Naive thymus-derived CD4-positive, alpha-beta T cell (primary cell): ENCODE data around the gene YKT6. TPM values are rescaled to one million over a fixed set of nuclear protein-coding genes. Genes with fewer than 3 reads are reported as not detected.

Experiments used
- ATAC-seq: fragments of 150-1000 bp; cut with Tn5 transposase; 2 replicates; pipeline ENCODE4 v1.10.0; 2021; ENCODE audit warnings: mild to moderate bottlenecking, moderate library complexity
- CTCF ChIA-PET: fragments of 350-600 bp; sonication (Branson Sonifier 250); formaldehyde crosslinking; loops from one replicate; lab custom pipeline; 2021; ENCODE audit warnings: antibody characterized with exemption; lab: Charles Lee
- POLR2A ChIA-PET: fragments of 350-600 bp; sonication (Branson Sonifier 250); formaldehyde crosslinking; loops from one replicate; lab custom pipeline; 2021; ENCODE audit warnings: antibody characterized with exemption, inconsistent platforms; lab: Charles Lee
- DNase-seq, 9 donors: peaks; one replicate each; pipeline versions ENCODE4 v3.0.0 to v3.0.0-alpha.2; 2020 to 2022; ENCODE audit warnings: mixed read lengths in 1 of 9
- H3K27ac ChIP-seq: one replicate; pipeline ENCODE4 v1.7.0; 2013; ENCODE audit warnings: mild to moderate bottlenecking, low read depth, low read length, moderate library complexity
- H3K27me3 ChIP-seq, 2 donors: one replicate each; pipeline ENCODE4 v1.7.0; 2013; ENCODE audit warnings: low read length in 2 of 2, mild to moderate bottlenecking in 2 of 2, moderate library complexity in 2 of 2; ENCODE audit not compliant: control insufficient read depth in 2 of 2, insufficient read depth in 2 of 2
- H3K36me3 ChIP-seq, 3 experiments: 1 replicate in 2 of 3; 2 replicates in 1 of 3; pipeline ENCODE4 v1.7.0; 2013; ENCODE audit warnings: low read length in 3 of 3, mild to moderate bottlenecking in 3 of 3, moderate library complexity in 1 of 3; ENCODE audit not compliant: insufficient read depth in 3 of 3, control insufficient read depth in 2 of 3
- H3K4me1 ChIP-seq, 2 donors: one replicate each; pipeline ENCODE4 v1.7.0; 2013; ENCODE audit warnings: low read length in 2 of 2, mild to moderate bottlenecking in 2 of 2, moderate library complexity in 1 of 2; ENCODE audit not compliant: control insufficient read depth in 2 of 2, insufficient read depth in 2 of 2
- H3K4me3 ChIP-seq: 2 replicates; pipeline ENCODE4 v1.7.0; 2013; ENCODE audit warnings: mild to moderate bottlenecking, low read length
- H3K9me3 ChIP-seq, 3 experiments: 1 replicate in 2 of 3; 2 replicates in 1 of 3; pipeline ENCODE4 v1.7.0; 2013; ENCODE audit warnings: low read length in 3 of 3; ENCODE audit not compliant: control insufficient read depth in 2 of 3
- H3K27ac Mint-ChIP-seq, 9 donors: one replicate each; pipeline ENCODE4 v1.8.0; 2020 to 2022; ENCODE audit warnings: mixed read lengths in 9 of 9, mild to moderate bottlenecking in 8 of 9, moderate library complexity in 5 of 9, inconsistent platforms in 2 of 9
- H3K27me3 Mint-ChIP-seq, 5 donors: one replicate each; pipeline ENCODE4 v1.8.0; 2021 to 2022; ENCODE audit warnings: mixed read lengths in 5 of 5, mild to moderate bottlenecking in 1 of 5
- H3K36me3 Mint-ChIP-seq, 5 donors: one replicate each; pipeline ENCODE4 v1.8.0; 2020 to 2022; ENCODE audit warnings: mixed read lengths in 5 of 5, mild to moderate bottlenecking in 3 of 5, inconsistent platforms in 1 of 5
- H3K4me1 Mint-ChIP-seq, 7 donors: one replicate each; pipeline ENCODE4 v1.8.0; 2020 to 2022; ENCODE audit warnings: mixed read lengths in 7 of 7, mild to moderate bottlenecking in 3 of 7, inconsistent platforms in 1 of 7
- H3K4me3 Mint-ChIP-seq, 10 donors: one replicate each; pipeline ENCODE4 v1.8.0; 2020 to 2022; ENCODE audit warnings: mild to moderate bottlenecking in 10 of 10, mixed read lengths in 10 of 10, moderate library complexity in 6 of 10, inconsistent platforms in 2 of 10
- H3K9me3 Mint-ChIP-seq, 11 donors: one replicate each; pipeline ENCODE4 v1.8.0; 2020 to 2022; ENCODE audit warnings: mixed read lengths in 11 of 11, mild to moderate bottlenecking in 4 of 11, inconsistent platforms in 1 of 11, moderate library complexity in 1 of 11
- intact Hi-C, 2 donors: fragments of 100-400 bp; cut with micrococcal nuclease; formaldehyde crosslinking; loops; one replicate each; pipeline ENCODE4 v1.15.1; 2023
- polyA plus RNA-seq, 2 donors: library from polyadenylated mRNA; unstranded; fragments of 300-500 nt; fragmentation: Illumina TruSeq; gene quantifications; one replicate each; pipeline ENCODE4 v1.2.3, GENCODE V29; 2021
- total RNA-seq, 6 experiments: library from RNA in 5 of 6; stranded (reverse) in 5 of 6; gene quantifications; 1 replicate in 5 of 6; 2 replicates in 1 of 6; pipeline ENCODE4 v1.2.3 and lab custom pipeline; 2021 to 2026

Gene YKT6
- total and polyA plus RNA-seq, 7 experiments from 2014 or later: 32.6 to 80.9 (median 59.9) TPM

DNA sequence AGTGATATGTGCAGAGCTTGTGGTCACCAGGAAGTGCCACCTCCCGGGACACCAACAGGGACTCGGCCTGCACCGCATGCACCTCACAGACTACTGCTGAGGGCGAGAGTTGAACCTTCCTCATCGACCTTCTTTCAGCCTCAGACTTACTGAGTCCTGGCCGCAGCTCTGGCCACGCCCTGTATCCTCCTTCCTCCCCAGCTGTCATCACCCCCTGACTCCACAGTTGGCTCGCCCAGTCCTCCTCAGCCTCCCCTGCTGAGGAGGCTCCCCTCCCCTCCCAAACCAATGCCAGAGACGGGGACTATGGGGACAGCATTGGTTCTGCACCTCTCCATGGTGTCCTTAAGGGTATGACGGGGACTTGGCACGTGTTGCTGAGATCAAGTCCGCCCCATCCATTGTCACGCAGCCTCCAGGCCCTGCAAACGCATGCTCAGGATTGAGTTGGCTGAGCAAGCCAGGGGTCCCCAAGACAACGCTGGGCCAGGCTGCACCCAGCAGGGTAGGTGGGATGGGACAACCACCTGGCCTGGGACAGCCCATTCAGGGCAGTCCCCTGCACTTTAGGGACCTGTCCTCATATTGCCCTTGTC is 49.0 kb downstream of the YKT6 start:
- Histone ChIP-seq H3K9me3 (no peaks in the 10 kb centered on the region), H3K36me3 (no peaks in the 10 kb centered on the region), H3K4me3 (no peak overlapping the region), H3K27me3 (no peaks in the 10 kb centered on the region), H3K27ac (no peak overlapping the region), H3K4me1 (no peaks in the 10 kb centered on the region)
- ATAC-seq (no peak), DNase-seq (no peak)
- no peaks in the 10 kb centered on the region for H3K27me3 Mint-ChIP-seq
- intact Hi-C loops: loop anchor here in 1 of 2 donors (10.0 kb wide), 1 partner anchor 675 kb away; no protein-coding TSS in a partner anchor
- CTCF ChIA-PET: interaction anchor here (0.9 kb wide), 1 partner anchor 9 kb away, joined by 4 read pairs; no protein-coding TSS in a partner anchor
- no peaks in the 10 kb centered on the region for H3K36me3 Mint-ChIP-seq
- POLR2A ChIA-PET: no interaction called here
- no peak overlapping the region for H3K4me3 Mint-ChIP-seq
- peaks cover 0 to 2% (median 0%) of the 10 kb centered on the region in 7 donors for H3K4me1 Mint-ChIP-seq
- peaks cover 0 to 4% (median 0%) of the 10 kb centered on the region in 11 donors for H3K9me3 Mint-ChIP-seq
- no peak overlapping the region for H3K27ac Mint-ChIP-seq

DNA sequence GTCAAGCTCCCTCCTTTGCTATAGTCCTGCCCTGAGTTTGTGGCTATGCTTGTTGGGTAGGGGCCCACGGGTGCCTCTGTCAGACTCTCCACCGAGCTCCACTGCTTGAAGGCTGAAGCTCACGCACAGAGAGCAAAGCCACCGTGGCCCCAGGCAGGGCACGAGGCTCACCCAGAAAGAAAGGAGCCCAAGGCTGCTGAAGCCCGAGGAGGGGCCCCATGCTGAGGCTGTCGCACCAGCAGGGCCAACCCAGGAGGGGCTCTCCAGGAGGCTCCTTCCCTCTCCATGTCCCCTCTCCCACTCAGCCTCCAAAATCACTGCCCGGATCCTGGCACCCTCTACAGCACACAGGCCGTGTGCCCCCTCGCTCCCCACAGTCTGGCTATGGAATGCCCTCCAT is 50.5 kb downstream of the YKT6 start:
- intact Hi-C loops: no loop called here

DNA sequence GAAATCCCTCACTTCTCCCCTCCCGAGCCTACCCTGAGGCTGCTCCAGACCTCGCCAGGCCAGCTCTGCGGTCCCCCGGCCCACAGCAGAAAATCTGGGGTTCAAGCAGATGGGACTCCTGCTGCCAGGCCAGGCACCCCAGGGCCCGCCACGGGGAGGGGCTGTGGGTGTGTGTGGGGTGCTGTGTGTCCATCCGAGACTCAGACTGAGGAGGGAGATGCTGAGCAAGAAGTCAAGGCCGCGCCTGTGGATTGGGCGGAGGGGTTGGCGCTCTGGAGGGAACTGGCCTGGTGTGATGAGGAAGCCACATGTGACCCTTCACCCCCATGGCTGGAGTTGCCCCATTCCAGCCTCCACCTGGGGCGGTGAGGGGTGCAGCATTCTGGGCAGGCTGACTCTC is 51.1 kb downstream of the YKT6 start:
- Histone ChIP-seq H3K9me3 (no peaks in the 10 kb centered on the region), H3K36me3 (no peaks in the 10 kb centered on the region), H3K4me3 (no peak overlapping the region), H3K4me1 (no peaks in the 10 kb centered on the region), H3K27ac (no peak overlapping the region), H3K27me3 (no peaks in the 10 kb centered on the region)
- intact Hi-C loops: no loop called here
- H3K9me3 Mint-ChIP-seq: peaks cover 0 to 6% (median 0%) of the 10 kb centered on the region in 11 donors
- DNase-seq (no peak), ATAC-seq (no peak)
- ChIA-PET POLR2A (no interaction called here), CTCF (no interaction called here)
- H3K27ac Mint-ChIP-seq: no peak overlapping the region
- no peak overlapping the region for H3K4me3 Mint-ChIP-seq
- H3K36me3 Mint-ChIP-seq: peaks cover 0 to 4% (median 0%) of the 10 kb centered on the region in 5 donors
- peaks cover 0 to 4% (median 0%) of the 10 kb centered on the region in 7 donors for H3K4me1 Mint-ChIP-seq
- no peaks in the 10 kb centered on the region for H3K27me3 Mint-ChIP-seq

More for the DNA sequence above, 50.5 kb downstream of the YKT6 start:
- H3K9me3 Mint-ChIP-seq: peaks cover 0 to 6% (median 0%) of the 10 kb centered on the region in 11 donors
- peaks cover 0 to 3% (median 0%) of the 10 kb centered on the region in 5 donors for H3K36me3 Mint-ChIP-seq
- Histone ChIP-seq H3K27ac (no peak overlapping the region), H3K27me3 (no peaks in the 10 kb centered on the region), H3K4me3 (no peak overlapping the region), H3K4me1 (no peaks in the 10 kb centered on the region), H3K9me3 (no peaks in the 10 kb centered on the region), H3K36me3 (no peaks in the 10 kb centered on the region)
- peaks cover 0 to 4% (median 0%) of the 10 kb centered on the region in 7 donors for H3K4me1 Mint-ChIP-seq
- no peaks in the 10 kb centered on the region for H3K27me3 Mint-ChIP-seq
- DNase-seq (no peak), ATAC-seq (no peak)
- no peak overlapping the region for H3K4me3 Mint-ChIP-seq
- H3K27ac Mint-ChIP-seq: no peak overlapping the region
- CTCF ChIA-PET: no interaction called here
- POLR2A ChIA-PET: no interaction called here

DNA sequence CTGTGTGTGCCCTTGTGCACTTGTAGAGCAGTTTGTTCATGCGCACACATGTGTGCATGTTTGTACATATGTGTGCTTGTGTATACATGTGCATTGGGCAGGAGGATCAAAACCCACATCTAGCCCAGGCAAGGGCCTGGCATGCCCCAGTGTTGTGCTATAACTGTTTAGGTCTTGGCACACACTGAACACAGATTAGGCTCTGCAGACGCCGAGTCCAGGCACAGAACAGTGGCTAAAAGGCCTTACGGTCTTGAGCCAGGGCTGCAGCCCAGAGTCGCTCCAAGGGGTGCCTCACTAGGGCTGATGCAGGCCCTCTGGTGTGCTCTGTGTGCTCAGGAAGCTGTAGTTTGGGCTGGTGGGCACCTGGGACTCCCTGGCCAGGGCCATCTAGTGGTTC is 55.7 kb downstream of the YKT6 start:
- peak overlapping the region in 5 of 9 donors; percentile 4 to 73 (median 38) for H3K27ac Mint-ChIP-seq
- POLR2A ChIA-PET: no interaction called here
- intact Hi-C loops: loop anchor here (2.0 to 5.0 kb wide), 4 partner anchors 16 to 591 kb away; partner anchors contain the start of genes H2AZ2 (in 1 of the 2) and NUDCD3 (in 1 of the 2)

DNA sequence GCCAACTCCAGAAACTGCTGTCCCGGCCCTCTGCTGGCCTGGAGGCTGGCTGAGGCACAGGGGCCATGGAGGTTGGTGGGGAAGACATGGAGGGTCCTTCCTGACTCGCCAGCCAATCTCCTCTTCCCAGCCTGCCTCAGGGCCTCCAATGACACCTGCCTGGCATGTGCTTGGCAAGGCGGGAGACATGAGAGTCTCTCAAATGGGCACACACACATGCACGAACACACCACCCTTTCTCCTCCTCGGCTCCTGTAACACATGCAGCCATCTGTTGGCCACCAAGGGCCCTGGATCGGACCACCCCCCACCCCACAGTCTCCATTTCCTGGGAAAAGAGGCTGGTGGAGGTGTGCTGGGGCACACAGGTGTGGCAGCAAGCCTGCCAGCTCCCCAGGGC is 56.4 kb downstream of the YKT6 start:
- peak overlapping the region; percentile 79 for H3K27ac ChIP-seq
- peaks cover 17 to 20% of the 10 kb centered on the region in 2 donors for H3K4me1 ChIP-seq
- H3K27me3 Mint-ChIP-seq: no peaks in the 10 kb centered on the region
- peak overlapping the region in 3 of 10 donors; percentile 64 to 79 (median 73) for H3K4me3 Mint-ChIP-seq
- peaks cover 13 to 29% (median 26%) of the 10 kb centered on the region in 7 donors for H3K4me1 Mint-ChIP-seq
- no peaks in the 10 kb centered on the region for H3K27me3 ChIP-seq
- H3K9me3 Mint-ChIP-seq: peaks cover 0 to 6% (median 0%) of the 10 kb centered on the region in 11 donors
- intact Hi-C loops: loop anchor here (2.0 to 5.0 kb wide), 4 partner anchors 16 to 590 kb away; partner anchors contain the start of genes H2AZ2 (in 1 of the 2) and NUDCD3 (in 1 of the 2)
- POLR2A ChIA-PET: interaction anchor here (0.8 kb wide), 1 partner anchor 23 kb away, joined by 3 read pairs; no protein-coding TSS in a partner anchor
- no peaks in the 10 kb centered on the region for H3K9me3 ChIP-seq
- peak overlapping the region; percentile 10 for H3K4me3 ChIP-seq
- CTCF ChIA-PET: no interaction called here
- ATAC-seq (no peak), DNase-seq (no peak)
- peak overlapping the region; percentile 55 to 96 (median 94) for H3K27ac Mint-ChIP-seq
- peaks cover 0 to 4% (median 0%) of the 10 kb centered on the region in 5 donors for H3K36me3 Mint-ChIP-seq
- H3K36me3 ChIP-seq: no peaks in the 10 kb centered on the region

More for the DNA sequence above, 55.7 kb downstream of the YKT6 start:
- Mint-ChIP-seq H3K4me1 (peaks cover 13 to 29% (median 26%) of the 10 kb centered on the region in 7 donors), H3K36me3 (peaks cover 0 to 4% (median 0%) of the 10 kb centered on the region in 5 donors), H3K27me3 (no peaks in the 10 kb centered on the region), H3K9me3 (peaks cover 0 to 6% (median 0%) of the 10 kb centered on the region in 11 donors), H3K4me3 (no peak overlapping the region)
- Histone ChIP-seq H3K27ac (no peak overlapping the region), H3K36me3 (no peaks in the 10 kb centered on the region), H3K4me1 (peaks cover 17 to 20% of the 10 kb centered on the region in 2 donors), H3K4me3 (no peak overlapping the region), H3K9me3 (no peaks in the 10 kb centered on the region), H3K27me3 (no peaks in the 10 kb centered on the region)
- DNase-seq (no peak), ATAC-seq (no peak)
- CTCF ChIA-PET: no interaction called here

DNA sequence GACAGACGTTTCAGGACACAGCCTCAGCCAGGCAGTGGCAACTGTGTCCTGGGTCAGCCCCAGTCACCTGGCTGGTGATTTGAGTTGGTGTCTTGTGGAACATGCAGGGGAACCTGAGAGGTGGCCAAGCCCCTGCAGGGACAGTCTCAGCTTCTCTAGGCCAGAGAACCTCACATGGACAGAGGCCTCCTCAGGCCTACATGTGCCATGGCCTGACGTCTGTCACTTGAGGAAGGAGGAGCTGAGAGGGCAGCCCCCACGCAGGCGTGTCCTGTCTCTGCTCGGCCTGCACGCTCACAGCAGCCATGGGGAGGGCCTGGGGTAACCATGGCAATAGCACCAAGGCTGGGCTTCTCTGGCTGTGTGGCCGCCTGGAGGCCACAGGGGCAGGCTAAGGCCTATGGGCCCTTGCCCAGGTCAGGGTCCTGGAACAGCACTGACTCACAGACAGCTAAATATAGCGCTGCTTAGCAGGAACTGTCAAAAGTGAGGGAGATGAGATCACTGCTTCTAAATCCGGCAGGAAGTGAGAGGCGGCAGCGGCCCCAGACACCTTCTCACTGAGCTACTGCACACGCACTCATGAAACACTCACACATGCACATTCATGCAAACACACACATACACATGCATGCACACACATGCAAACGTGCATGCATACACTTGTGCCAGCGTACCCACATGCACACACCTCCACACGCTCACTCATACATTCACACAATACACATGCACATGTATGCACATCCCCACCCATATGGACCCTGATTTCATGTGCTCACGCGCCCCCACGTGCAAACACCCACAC is 57.0 kb downstream of the YKT6 start:
- ChIA-PET POLR2A (interaction anchor here (0.8 to 2.0 kb wide), 3 partner anchors 22 to 233 kb away, joined by 3 to 12 read pairs (median 10); partner anchors contain the start of genes NUDCD3 and YKT6), CTCF (interaction anchor here (1.6 kb wide), 1 partner anchor 17 kb away, joined by 7 read pairs; no protein-coding TSS in a partner anchor)
- intact Hi-C loops: loop anchor here (1.0 to 5.0 kb wide), 5 partner anchors 17 to 589 kb away; partner anchors contain the start of genes H2AZ2 (in 1 of the 2), NUDCD3 (in 1 of the 2) and YKT6 (in 1 of the 2)
- H3K36me3 Mint-ChIP-seq: peaks cover 0 to 4% (median 0%) of the 10 kb centered on the region in 5 donors
- DNase-seq (peak; percentile 44 to 75 (median 67)), ATAC-seq (peak; percentile 83)
- no peaks in the 10 kb centered on the region for H3K36me3 ChIP-seq
- peaks cover 0 to 6% (median 0%) of the 10 kb centered on the region in 11 donors for H3K9me3 Mint-ChIP-seq
- H3K27me3 ChIP-seq: no peaks in the 10 kb centered on the region
- H3K27ac ChIP-seq: peak overlapping the region; percentile 79
- peaks cover 13 to 29% (median 26%) of the 10 kb centered on the region in 7 donors for H3K4me1 Mint-ChIP-seq
- H3K4me3 Mint-ChIP-seq: peak overlapping the region; percentile 22 to 87 (median 75)
- no peaks in the 10 kb centered on the region for H3K27me3 Mint-ChIP-seq
- peak overlapping the region; percentile 82 to 96 (median 94) for H3K27ac Mint-ChIP-seq
- peaks cover 17 to 20% of the 10 kb centered on the region in 2 donors for H3K4me1 ChIP-seq
- H3K4me3 ChIP-seq: peak overlapping the region; percentile 10
- H3K9me3 ChIP-seq: no peaks in the 10 kb centered on the region
